Body of pancreas (tissue), 4 donors: ENCODE data around the gene RABEP2. TPM values are rescaled to one million over a fixed set of nuclear protein-coding genes. Genes with fewer than 3 reads are reported as not detected.

Source experiments
- ATAC-seq: fragments of 150-250 bp; one replicate; pipeline ENCODE4 v1.9.1; 2016
- DNase-seq, 4 donors: peaks; one replicate each; pipeline ENCODE4 v3.0.0-alpha.2; 2019
- H3K27ac ChIP-seq, 4 donors: fragments of 200-600 bp; sonication (generic); 1 replicate in 3 of 4; 2 replicates in 1 of 4; pipeline versions ENCODE4 v1.5.1 to v1.6.1; 2016 to 2019; ENCODE audit warnings: mild to moderate bottlenecking in 1 of 4, mixed read lengths in 1 of 4, moderate library complexity in 1 of 4
- H3K27me3 ChIP-seq, 2 donors: fragments of 200-600 bp; sonication (generic); one replicate each; pipeline ENCODE4 v1.6.0; 2016; ENCODE audit warnings: mild to moderate bottlenecking in 1 of 2
- H3K36me3 ChIP-seq, 2 donors: fragments of 200-600 bp; sonication (generic); replicated peaks in 1 of 2; 2 replicates each; pipeline ENCODE4 v1.5.1; 2016; ENCODE audit warnings: low read depth in 2 of 2; ENCODE audit not compliant: insufficient read depth in 1 of 2
- H3K4me1 ChIP-seq: fragments of 200-600 bp; sonication (generic); one replicate; pipeline ENCODE4 v1.6.0; 2016
- H3K4me3 ChIP-seq, 2 donors: fragments of 200-600 bp; sonication (generic); 1 replicate in 1 of 2; 2 replicates in 1 of 2; pipeline ENCODE4 v1.5.1; 2016 to 2019
- H3K9me3 ChIP-seq, 3 donors: fragments of 200-600 bp; sonication (generic); 1 replicate in 2 of 3; 2 replicates in 1 of 3; pipeline ENCODE4 v1.5.1; 2016
- POLR2A ChIP-seq, 3 donors: fragments of 450-650 bp; IDR thresholded peaks; one replicate each; pipeline ENCODE4 v1.6.1; 2016; ENCODE audit warnings: antibody characterized with exemption in 3 of 3, mild to moderate bottlenecking in 2 of 3
- WGBS, 2 donors: methylation state at CpG; one replicate each; pipeline ENCODE4 v1.1.5; 2017; 5-methylcytosine and 5-hydroxymethylcytosine counted together
- intact Hi-C: fragments of 100-400 bp; cut with DNase I; formaldehyde crosslinking; loops from one replicate; pipeline ENCODE4 v1.15.1; 2023
- total RNA-seq, 2 donors: library from RNA; depleted of rRNA; stranded (reverse); fragments of >200 nt; gene quantifications; one replicate each; pipeline ENCODE4 v1.1.0, GENCODE V29; 2016
- TF ChIP-seq, protein P1 (sequence below), 7 experiments: fragments of 450-650 bp in 4 of 7; fragments of 200-600 bp in 3 of 7; sonication (generic) in 3 of 7; IDR thresholded peaks; one replicate each; pipeline ENCODE4 v1.5.1; 2016 to 2019; ENCODE audit warnings: antibody characterized with exemption in 7 of 7

Gene RABEP2
- total RNA-seq, 2 donors from 2014 or later: 27.2 to 118 TPM

DNA sequence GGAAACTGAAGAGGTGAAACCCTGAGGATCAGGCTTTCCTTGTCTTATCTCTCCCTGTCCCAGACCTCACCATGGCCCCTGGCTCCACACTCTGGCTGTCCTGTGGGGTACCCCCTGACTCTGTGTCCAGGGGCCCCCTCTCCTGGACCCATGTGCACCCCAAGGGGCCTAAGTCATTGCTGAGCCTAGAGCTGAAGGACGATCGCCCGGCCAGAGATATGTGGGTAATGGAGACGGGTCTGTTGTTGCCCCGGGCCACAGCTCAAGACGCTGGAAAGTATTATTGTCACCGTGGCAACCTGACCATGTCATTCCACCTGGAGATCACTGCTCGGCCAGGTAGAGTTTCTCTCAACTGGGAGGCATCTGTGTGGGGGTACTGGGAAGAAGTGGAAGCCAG, 8.1 kb upstream of the RABEP2 start:
- DNase-seq (no peak), ATAC-seq (no peak)
- H3K4me3 ChIP-seq: no peak overlapping the region
- no peaks in the 10 kb centered on the region for H3K36me3 ChIP-seq
- TF ChIP-seq POLR2A (IDR thresholded peaks at IDR 0.05): no peak
- TF ChIP-seq, protein P1, sequence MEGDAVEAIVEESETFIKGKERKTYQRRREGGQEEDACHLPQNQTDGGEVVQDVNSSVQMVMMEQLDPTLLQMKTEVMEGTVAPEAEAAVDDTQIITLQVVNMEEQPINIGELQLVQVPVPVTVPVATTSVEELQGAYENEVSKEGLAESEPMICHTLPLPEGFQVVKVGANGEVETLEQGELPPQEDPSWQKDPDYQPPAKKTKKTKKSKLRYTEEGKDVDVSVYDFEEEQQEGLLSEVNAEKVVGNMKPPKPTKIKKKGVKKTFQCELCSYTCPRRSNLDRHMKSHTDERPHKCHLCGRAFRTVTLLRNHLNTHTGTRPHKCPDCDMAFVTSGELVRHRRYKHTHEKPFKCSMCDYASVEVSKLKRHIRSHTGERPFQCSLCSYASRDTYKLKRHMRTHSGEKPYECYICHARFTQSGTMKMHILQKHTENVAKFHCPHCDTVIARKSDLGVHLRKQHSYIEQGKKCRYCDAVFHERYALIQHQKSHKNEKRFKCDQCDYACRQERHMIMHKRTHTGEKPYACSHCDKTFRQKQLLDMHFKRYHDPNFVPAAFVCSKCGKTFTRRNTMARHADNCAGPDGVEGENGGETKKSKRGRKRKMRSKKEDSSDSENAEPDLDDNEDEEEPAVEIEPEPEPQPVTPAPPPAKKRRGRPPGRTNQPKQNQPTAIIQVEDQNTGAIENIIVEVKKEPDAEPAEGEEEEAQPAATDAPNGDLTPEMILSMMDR (IDR thresholded peaks at IDR 0.05): no peak
- no peaks in the 10 kb centered on the region for H3K9me3 ChIP-seq
- no peak overlapping the region for H3K27ac ChIP-seq
- H3K27me3 ChIP-seq: no peaks in the 10 kb centered on the region
- intact Hi-C loops: loop anchor here (10.0 kb wide), 1 partner anchor 58 kb away; the partner anchor contains the start of gene ATP2A1
- 66% methylated on average over 8 of the region's 8 CpGs; no CpG with 5 or more reads in 1 of the 2 donors for WGBS, 2 donors
- peaks cover 12% of the 10 kb centered on the region for H3K4me1 ChIP-seq

DNA sequence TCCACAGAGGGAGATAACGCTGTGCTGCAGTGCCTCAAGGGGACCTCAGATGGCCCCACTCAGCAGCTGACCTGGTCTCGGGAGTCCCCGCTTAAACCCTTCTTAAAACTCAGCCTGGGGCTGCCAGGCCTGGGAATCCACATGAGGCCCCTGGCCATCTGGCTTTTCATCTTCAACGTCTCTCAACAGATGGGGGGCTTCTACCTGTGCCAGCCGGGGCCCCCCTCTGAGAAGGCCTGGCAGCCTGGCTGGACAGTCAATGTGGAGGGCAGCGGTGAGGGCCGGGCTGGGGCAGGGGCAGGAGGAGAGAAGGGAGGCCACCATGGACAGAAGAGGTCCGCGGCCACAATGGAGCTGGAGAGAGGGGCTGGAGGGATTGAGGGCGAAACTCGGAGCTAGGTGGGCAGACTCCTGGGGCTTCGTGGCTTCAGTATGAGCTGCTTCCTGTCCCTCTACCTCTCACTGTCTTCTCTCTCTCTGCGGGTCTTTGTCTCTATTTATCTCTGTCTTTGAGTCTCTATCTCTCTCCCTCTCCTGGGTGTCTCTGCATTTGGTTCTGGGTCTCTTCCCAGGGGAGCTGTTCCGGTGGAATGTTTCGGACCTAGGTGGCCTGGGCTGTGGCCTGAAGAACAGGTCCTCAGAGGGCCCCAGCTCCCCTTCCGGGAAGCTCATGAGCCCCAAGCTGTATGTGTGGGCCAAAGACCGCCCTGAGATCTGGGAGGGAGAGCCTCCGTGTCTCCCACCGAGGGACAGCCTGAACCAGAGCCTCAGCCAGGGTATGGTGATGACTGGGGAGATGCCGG, 7.5 kb upstream of the RABEP2 start:
- intact Hi-C loops: loop anchor here (10.0 kb wide), 1 partner anchor 58 kb away; the partner anchor contains the start of gene ATP2A1
- no peak for DNase-seq
- Histone ChIP-seq H3K4me1 (peaks cover 12% of the 10 kb centered on the region), H3K36me3 (no peaks in the 10 kb centered on the region), H3K9me3 (no peaks in the 10 kb centered on the region), H3K27me3 (no peaks in the 10 kb centered on the region), H3K27ac (no peak overlapping the region), H3K4me3 (no peak overlapping the region)
- 79 to 80% methylated on average over 14 to 18 of the region's 20 CpGs for WGBS, 2 donors
- no peak for ATAC-seq
- TF ChIP-seq, protein P1 (IDR thresholded peaks at IDR 0.05): no peak
- no peak for TF ChIP-seq POLR2A (IDR thresholded peaks at IDR 0.05)

- ATAC-seq: no peak
- Histone ChIP-seq H3K27ac (no peak within 1 kb of the TSS), H3K4me1 (peaks cover 11% of the 10 kb centered on the region), H3K27me3 (no peaks in the 10 kb centered on the region), H3K36me3 (no peaks in the 10 kb centered on the region), H3K9me3 (no peaks in the 10 kb centered on the region), H3K4me3 (no peak within 1 kb of the TSS)
- intact Hi-C loops: loop anchor here (10.0 kb wide), 1 partner anchor 57 kb away; the partner anchor contains the start of gene ATP2A1
- DNase-seq: no peak
- no peak for TF ChIP-seq POLR2A (IDR thresholded peaks at IDR 0.05)
- TF ChIP-seq, protein P1 (IDR thresholded peaks at IDR 0.05): no peak
- whole genome bisulfite sequencing, 2 donors: 87 to 93% methylated on average over 10 of the region's 10 CpGs
Measured at GRCh38 chr16:28931801-28932225, 6.8 kb upstream of the RABEP2 start, which contains the start of gene CD19. Gene CD19 (plus strand): TSS chr16:28931971. CDS start chr16:28932001, 30 bp downstream.

GRCh38 chr16:28930652-28931051, 5.6 kb upstream of the RABEP2 start:
- no peaks in the 10 kb centered on the region for H3K27me3 ChIP-seq
- no peaks in the 10 kb centered on the region for H3K36me3 ChIP-seq
- no peak overlapping the region for H3K27ac ChIP-seq
- no peaks in the 10 kb centered on the region for H3K9me3 ChIP-seq
- no peak overlapping the region for H3K4me3 ChIP-seq
- 72 to 81% methylated on average over 3 of the region's 3 CpGs for WGBS, 2 donors
- TF ChIP-seq POLR2A (IDR thresholded peaks at IDR 0.05): no peak
- TF ChIP-seq, protein P1 (IDR thresholded peaks at IDR 0.05): no peak
- ATAC-seq (no peak), DNase-seq (no peak)
- no peaks in the 10 kb centered on the region for H3K4me1 ChIP-seq
- intact Hi-C loops: loop anchor here (10.0 kb wide), 1 partner anchor 56 kb away; the partner anchor contains the start of gene ATP2A1
